ENCODE measurements around the gene BTN3A1.

The BTN3A1 gene

DNA sequence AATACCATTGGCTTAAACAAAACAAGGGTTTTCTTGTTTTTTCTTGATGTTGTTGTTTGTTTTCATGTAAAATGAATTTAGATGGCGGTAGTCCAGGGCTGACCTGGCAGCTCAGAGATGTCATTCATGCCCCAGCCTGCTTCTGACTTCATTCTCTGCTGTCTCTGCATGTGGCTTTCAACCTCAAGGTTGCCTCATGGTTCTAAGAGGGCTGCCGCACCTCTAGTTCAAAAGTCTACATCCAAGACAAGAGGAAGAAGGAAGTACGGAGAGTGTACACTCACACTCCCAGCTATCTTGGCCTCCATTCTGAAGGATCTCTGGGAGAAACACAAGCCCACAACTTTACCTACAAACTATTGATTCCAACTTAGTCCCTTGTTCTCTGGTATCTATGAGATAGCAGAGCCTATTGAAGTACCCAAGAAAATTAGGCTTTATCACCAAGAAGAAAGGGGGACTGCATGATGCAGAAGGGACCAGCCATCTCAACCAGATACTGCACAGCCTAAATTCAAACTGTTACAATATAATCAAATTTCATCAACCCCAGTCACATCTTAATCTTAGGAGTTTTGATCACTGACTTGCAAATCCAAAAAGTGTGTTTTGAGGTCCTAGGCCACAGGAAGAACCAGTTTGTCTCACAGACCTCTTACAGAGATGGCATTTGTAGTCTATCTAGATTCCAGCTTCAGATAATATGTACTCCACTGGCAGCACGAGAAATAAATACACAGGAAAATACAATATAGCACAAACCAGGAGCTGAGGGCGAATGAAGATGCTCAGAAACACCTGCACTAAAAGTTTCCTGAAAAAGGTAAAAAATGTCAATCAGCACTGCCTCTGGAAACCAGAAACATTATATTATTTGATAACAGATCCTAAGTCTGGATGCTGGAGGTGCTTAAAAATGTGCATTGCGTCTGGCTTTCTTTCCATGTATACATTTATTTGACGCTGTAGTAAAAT lies 37.4 kb downstream of the BTN3A1 start:
- no peak for TF ChIP-seq POLR2AphosphoS5 (IDR thresholded peaks at IDR 0.05; ENCODE audit: low read depth, low read length)
- no peak for TF ChIP-seq FOXP2 (optimal IDR thresholded peaks at IDR 0.05; ENCODE audit: borderline replicate concordance, extremely low read depth, extremely low read length, insufficient read depth)
- TF ChIP-seq, protein P1, sequence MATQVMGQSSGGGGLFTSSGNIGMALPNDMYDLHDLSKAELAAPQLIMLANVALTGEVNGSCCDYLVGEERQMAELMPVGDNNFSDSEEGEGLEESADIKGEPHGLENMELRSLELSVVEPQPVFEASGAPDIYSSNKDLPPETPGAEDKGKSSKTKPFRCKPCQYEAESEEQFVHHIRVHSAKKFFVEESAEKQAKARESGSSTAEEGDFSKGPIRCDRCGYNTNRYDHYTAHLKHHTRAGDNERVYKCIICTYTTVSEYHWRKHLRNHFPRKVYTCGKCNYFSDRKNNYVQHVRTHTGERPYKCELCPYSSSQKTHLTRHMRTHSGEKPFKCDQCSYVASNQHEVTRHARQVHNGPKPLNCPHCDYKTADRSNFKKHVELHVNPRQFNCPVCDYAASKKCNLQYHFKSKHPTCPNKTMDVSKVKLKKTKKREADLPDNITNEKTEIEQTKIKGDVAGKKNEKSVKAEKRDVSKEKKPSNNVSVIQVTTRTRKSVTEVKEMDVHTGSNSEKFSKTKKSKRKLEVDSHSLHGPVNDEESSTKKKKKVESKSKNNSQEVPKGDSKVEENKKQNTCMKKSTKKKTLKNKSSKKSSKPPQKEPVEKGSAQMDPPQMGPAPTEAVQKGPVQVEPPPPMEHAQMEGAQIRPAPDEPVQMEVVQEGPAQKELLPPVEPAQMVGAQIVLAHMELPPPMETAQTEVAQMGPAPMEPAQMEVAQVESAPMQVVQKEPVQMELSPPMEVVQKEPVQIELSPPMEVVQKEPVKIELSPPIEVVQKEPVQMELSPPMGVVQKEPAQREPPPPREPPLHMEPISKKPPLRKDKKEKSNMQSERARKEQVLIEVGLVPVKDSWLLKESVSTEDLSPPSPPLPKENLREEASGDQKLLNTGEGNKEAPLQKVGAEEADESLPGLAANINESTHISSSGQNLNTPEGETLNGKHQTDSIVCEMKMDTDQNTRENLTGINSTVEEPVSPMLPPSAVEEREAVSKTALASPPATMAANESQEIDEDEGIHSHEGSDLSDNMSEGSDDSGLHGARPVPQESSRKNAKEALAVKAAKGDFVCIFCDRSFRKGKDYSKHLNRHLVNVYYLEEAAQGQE (IDR thresholded peaks at IDR 0.05; ENCODE audit: insufficient read depth in 1 of 2, low read depth in 2 of 2, low read length in 2 of 2): no peak
- no peak for TF ChIP-seq TAF1 (IDR thresholded peaks at IDR 0.05; ENCODE audit: borderline replicate concordance, insufficient read depth, low read length)

- no peak for TF ChIP-seq TAF1 (IDR thresholded peaks at IDR 0.05; ENCODE audit: borderline replicate concordance, insufficient read depth, low read length)
- TF ChIP-seq SIN3A (IDR thresholded peaks at IDR 0.05; ENCODE audit: borderline replicate concordance, insufficient read depth, low read length): no peak
- TF ChIP-seq POLR2AphosphoS5 (IDR thresholded peaks at IDR 0.05; ENCODE audit: low read depth, low read length): no peak
- no peak for TF ChIP-seq FOXP2 (optimal IDR thresholded peaks at IDR 0.05; ENCODE audit: borderline replicate concordance, extremely low read depth, extremely low read length, insufficient read depth)
- TF ChIP-seq, protein P1 (IDR thresholded peaks at IDR 0.05; ENCODE audit: insufficient read depth in 1 of 2, low read depth in 2 of 2, low read length in 2 of 2): no peak
Observed at GRCh38 chr6:26440977-26441358, 38.9 kb downstream of the BTN3A1 start.

DNA sequence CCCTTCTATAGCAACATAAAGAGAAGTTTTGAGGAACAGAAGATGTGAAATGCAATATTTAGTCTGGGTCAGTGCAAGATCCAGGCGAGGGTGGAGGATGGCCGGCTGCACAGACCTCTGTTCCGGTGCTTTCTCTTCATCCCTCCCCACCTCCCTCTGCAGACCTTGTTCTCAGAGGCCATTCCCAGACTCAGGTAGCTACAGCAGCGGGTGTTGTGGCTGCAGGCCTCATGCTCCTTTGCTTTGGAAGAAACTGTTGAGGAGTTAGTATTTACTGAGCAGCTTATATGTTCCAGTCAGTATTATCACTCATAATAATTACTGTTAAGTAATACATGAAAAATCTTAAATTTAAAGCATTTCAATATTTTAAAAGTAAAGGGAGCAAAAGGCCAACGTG lies 39.9 kb downstream of the BTN3A1 start:
- no peak for TF ChIP-seq FOXP2 (optimal IDR thresholded peaks at IDR 0.05; ENCODE audit: borderline replicate concordance, extremely low read depth, extremely low read length, insufficient read depth)
- TF ChIP-seq, protein P1 (IDR thresholded peaks at IDR 0.05; ENCODE audit: insufficient read depth in 1 of 2, low read depth in 2 of 2, low read length in 2 of 2): no peak
- TF ChIP-seq SIN3A (IDR thresholded peaks at IDR 0.05; ENCODE audit: borderline replicate concordance, insufficient read depth, low read length): no peak
- no peak for TF ChIP-seq TAF1 (IDR thresholded peaks at IDR 0.05; ENCODE audit: borderline replicate concordance, insufficient read depth, low read length)
- TF ChIP-seq POLR2AphosphoS5 (IDR thresholded peaks at IDR 0.05; ENCODE audit: low read depth, low read length): no peak

- TF ChIP-seq SIN3A (IDR thresholded peaks at IDR 0.05; ENCODE audit: borderline replicate concordance, insufficient read depth, low read length) (no peak), FOXP2 (optimal IDR thresholded peaks at IDR 0.05; ENCODE audit: borderline replicate concordance, extremely low read depth, extremely low read length, insufficient read depth) (no peak), TAF1 (IDR thresholded peaks at IDR 0.05; ENCODE audit: borderline replicate concordance, insufficient read depth, low read length) (no peak)
- TF ChIP-seq, protein P1 (IDR thresholded peaks at IDR 0.05; ENCODE audit: insufficient read depth in 1 of 2, low read depth in 2 of 2, low read length in 2 of 2): no peak
Observed at GRCh38 chr6:26445934-26446667, 44.0 kb downstream of the BTN3A1 start.

All from PFSK-1 (cell line).